KMS-11 (cell line): ENCODE results near the gene KIAA1328.

ENCODE experiments used
- H2AFZ ChIP-seq: fragments of 200-600 bp; sonication (generic); 2 replicates; pipeline ENCODE4 v1.6.1; 2016; ENCODE audit warnings: antibody characterized with exemption, mixed run types, low read depth
- H3K27ac ChIP-seq: fragments of 200-600 bp; sonication (generic); 2 replicates; pipeline ENCODE4 v1.6.1; 2016; ENCODE audit warnings: mild to moderate bottlenecking, mixed run types
- H3K27me3 ChIP-seq: fragments of 200-600 bp; sonication (generic); 2 replicates; pipeline ENCODE4 v1.6.1; 2017; ENCODE audit warnings: mild to moderate bottlenecking, low read depth, mixed run types, moderate library complexity; ENCODE audit not compliant: insufficient read depth
- H3K36me3 ChIP-seq: fragments of 200-600 bp; sonication (generic); 2 replicates; pipeline ENCODE4 v1.6.1; 2017; ENCODE audit warnings: mild to moderate bottlenecking, mixed run types; ENCODE audit not compliant: insufficient read depth
- H3K4me1 ChIP-seq: fragments of 200-600 bp; sonication (generic); 2 replicates; pipeline ENCODE4 v1.6.1; 2016; ENCODE audit warnings: mild to moderate bottlenecking, low read depth, mixed run types; ENCODE audit not compliant: poor library complexity, severe bottlenecking
- H3K4me2 ChIP-seq: fragments of 200-600 bp; sonication (generic); 2 replicates; pipeline ENCODE4 v1.7.0; 2016; ENCODE audit warnings: mild to moderate bottlenecking, mixed run types
- H3K4me3 ChIP-seq: fragments of 200-600 bp; sonication (generic); IDR thresholded peaks from 2 replicates; pipeline ENCODE4 v1.6.1; 2017; ENCODE audit warnings: low read depth, low read length, mixed read lengths; ENCODE audit not compliant: insufficient read depth
- H3K79me2 ChIP-seq: fragments of 200-600 bp; sonication (generic); 2 replicates; pipeline ENCODE4 v1.6.1; 2016; ENCODE audit warnings: low read depth, mixed run types; ENCODE audit not compliant: insufficient read depth
- H3K9ac ChIP-seq: fragments of 200-600 bp; sonication (generic); 2 replicates; pipeline ENCODE4 v1.6.1; 2016; ENCODE audit warnings: mild to moderate bottlenecking, mixed run types
- H4K20me1 ChIP-seq: fragments of 200-600 bp; sonication (generic); 2 replicates; pipeline ENCODE4 v1.6.1; 2016; ENCODE audit warnings: mild to moderate bottlenecking, mixed run types; ENCODE audit not compliant: insufficient read depth
- CTCF ChIP-seq: fragments of 200-600 bp; sonication (generic); conservative IDR thresholded peaks from 2 replicates; pipeline ENCODE4 v1.6.1; 2017; ENCODE audit warnings: low read depth, mild to moderate bottlenecking, antibody characterized with exemption, low read length, moderate library complexity, mixed read lengths

KIAA1328 gene

GRCh38 chr18:37258131-37258530 lies 429.2 kb downstream of the KIAA1328 start:
- H4K20me1 ChIP-seq = no peaks in the 10 kb centered on the region
- TF ChIP-seq CTCF = no peak
- no peaks in the 10 kb centered on the region for H3K79me2 ChIP-seq
- no peak overlapping the region for H3K9ac ChIP-seq
- no peaks in the 10 kb centered on the region for H3K36me3 ChIP-seq
- H3K4me3 ChIP-seq = no peak overlapping the region
- H3K27ac ChIP-seq = no peak overlapping the region
- H2AFZ ChIP-seq = no peak overlapping the region
- H3K4me2 ChIP-seq = no peak overlapping the region
- H3K27me3 ChIP-seq = no peaks in the 10 kb centered on the region
- H3K4me1 ChIP-seq = no peaks in the 10 kb centered on the region

- Histone ChIP-seq H3K4me1 (no peaks in the 10 kb centered on the region), H4K20me1 (no peaks in the 10 kb centered on the region), H3K27me3 (no peaks in the 10 kb centered on the region), H3K36me3 (no peaks in the 10 kb centered on the region), H2AFZ (no peak overlapping the region), H3K9ac (no peak overlapping the region), H3K4me2 (no peak overlapping the region), H3K79me2 (no peaks in the 10 kb centered on the region), H3K27ac (no peak overlapping the region), H3K4me3 (no peak overlapping the region)
- TF ChIP-seq CTCF = no peak
Observed at GRCh38 chr18:37258819-37259218, 429.9 kb downstream of the KIAA1328 start.

- no peaks in the 10 kb centered on the region for H3K27me3 ChIP-seq
- H3K79me2 ChIP-seq = no peaks in the 10 kb centered on the region
- no peak overlapping the region for H2AFZ ChIP-seq
- no peak overlapping the region for H3K4me3 ChIP-seq
- H4K20me1 ChIP-seq = no peaks in the 10 kb centered on the region
- no peaks in the 10 kb centered on the region for H3K4me1 ChIP-seq
- no peak overlapping the region for H3K4me2 ChIP-seq
- no peak for TF ChIP-seq CTCF
- H3K36me3 ChIP-seq = no peaks in the 10 kb centered on the region
- H3K27ac ChIP-seq = no peak overlapping the region
- H3K9ac ChIP-seq = no peak overlapping the region
Observed at GRCh38 chr18:37259711-37260110, 430.8 kb downstream of the KIAA1328 start.

- Histone ChIP-seq H3K79me2 (no peaks in the 10 kb centered on the region), H2AFZ (no peak overlapping the region), H3K27ac (no peak overlapping the region), H3K36me3 (no peaks in the 10 kb centered on the region), H3K9ac (no peak overlapping the region), H3K4me3 (no peak overlapping the region), H3K4me1 (no peaks in the 10 kb centered on the region), H3K27me3 (no peaks in the 10 kb centered on the region), H4K20me1 (no peaks in the 10 kb centered on the region), H3K4me2 (no peak overlapping the region)
- TF ChIP-seq CTCF = no peak
Observed at GRCh38 chr18:37260367-37261093, 431.6 kb downstream of the KIAA1328 start.
